A549 (cell line): ENCODE results near the gene TMPRSS11B.

Experiments used
- CTCF ChIP-seq: fragments of >200 bp; sonication (Bioruptor Twin); formaldehyde crosslinking; IDR thresholded peaks from 3 replicates; pipeline ENCODE4 v1.5.1; 2016
- POLR2AphosphoS2 ChIP-seq: conservative IDR thresholded peaks from 2 replicates; pipeline ENCODE4 v1.6.1; 2012; ENCODE audit warnings: low read length, improper control_type of control experiment, inconsistent platforms

- TF ChIP-seq CTCF (no peak), POLR2AphosphoS2 (no peak)
Observed at GRCh38 chr4:68277627-68278026, 32.1 kb upstream of the TMPRSS11B start.
